ENCODE measurements around the gene SLC9A8.

- TF ChIP-seq CTCF (conservative IDR thresholded peaks at IDR 0.05; ENCODE audit: low read length) (no peak), EZH2phosphoT487 (IDR thresholded peaks at IDR 0.05; ENCODE audit: borderline replicate concordance, low read depth, low read length) (no peak)
Measured at GRCh38 chr20:49790077-49790798, 22.4 kb upstream of the SLC9A8 start.

Data from OCI-LY7 (cell line).